SK-N-DZ (cell line): ENCODE measurements around the gene GRM1.

Source experiments
- DNase-seq: peaks from one replicate; pipeline ENCODE4 v3.0.0-alpha.2; 2015; ENCODE audit warnings: low spot score
- small RNA-seq, 2 experiments: library from RNA; depleted of rRNA; stranded (forward); fragments of <200 nt; gene quantifications; one replicate each; pipeline ENCODE3, GENCODE V24; 2014

The GRM1 gene

GRCh38 chr6:146456886-146457285 lies 428.0 kb downstream of the GRM1 start:
- DNase-seq: no peak

GRCh38 chr6:146460941-146461340 lies 432.1 kb downstream of the GRM1 start:
- no peak for DNase-seq

- DNase-seq: no peak
These were observed 441.4 kb downstream of the GRM1 start for GRCh38 chr6:146470091-146470770.

- DNase-seq: no peak
These were observed 444.1 kb downstream of the GRM1 start for GRCh38 chr6:146472918-146473317.

- DNase-seq: no peak
These were observed 452.7 kb downstream of the GRM1 start for GRCh38 chr6:146481527-146481926.

GRCh38 chr6:146484411-146484810 lies 455.5 kb downstream of the GRM1 start:
- DNase-seq: no peak

Small RNA genes within 50 kb of the gene (small RNA-seq; reads per million reads assigned to genes)
- gene RNA5SP222: 0 to 0.09 reads per million in 2 experiments
